ENCODE data around the gene UGT8. TPM values are rescaled to one million over a fixed set of nuclear protein-coding genes. Genes with fewer than 3 reads are reported as not detected.

The UGT8 gene, protein sequence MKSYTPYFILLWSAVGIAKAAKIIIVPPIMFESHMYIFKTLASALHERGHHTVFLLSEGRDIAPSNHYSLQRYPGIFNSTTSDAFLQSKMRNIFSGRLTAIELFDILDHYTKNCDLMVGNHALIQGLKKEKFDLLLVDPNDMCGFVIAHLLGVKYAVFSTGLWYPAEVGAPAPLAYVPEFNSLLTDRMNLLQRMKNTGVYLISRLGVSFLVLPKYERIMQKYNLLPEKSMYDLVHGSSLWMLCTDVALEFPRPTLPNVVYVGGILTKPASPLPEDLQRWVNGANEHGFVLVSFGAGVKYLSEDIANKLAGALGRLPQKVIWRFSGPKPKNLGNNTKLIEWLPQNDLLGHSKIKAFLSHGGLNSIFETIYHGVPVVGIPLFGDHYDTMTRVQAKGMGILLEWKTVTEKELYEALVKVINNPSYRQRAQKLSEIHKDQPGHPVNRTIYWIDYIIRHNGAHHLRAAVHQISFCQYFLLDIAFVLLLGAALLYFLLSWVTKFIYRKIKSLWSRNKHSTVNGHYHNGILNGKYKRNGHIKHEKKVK
- total RNA-seq (2014; rRNA removed) (1.8 and 3.4 TPM in 2 replicates), Bru-seq, nascent RNA (percentile 44 among the genes with signal in this experiment), BruChase-seq, experiment 1, labeled RNA remaining after a 6-hour chase (percentile 39 among the genes with signal in this experiment), BruChase-seq, experiment 2, labeled RNA remaining after a 2-hour chase (percentile 32 among the genes with signal in this experiment)
- long read RNA-seq, full-length matches to known transcripts, result 3 of 7 reads
- long read RNA-seq, partial matches to known transcripts, result 0 of 7 reads
- long read RNA-seq, other reads (novel, unspliced or antisense), result 4 of 7 reads

- H2AFZ ChIP-seq (ENCODE audit: low read length), result peak within 1 kb of the TSS; percentile 85
- H3K9me2 ChIP-seq (replicated peaks; ENCODE audit: low read length), result no peaks in the 10 kb centered on the region
- no peaks in the 10 kb centered on the region for H3F3A ChIP-seq (ENCODE audit: low read length, unreplicated experiment)
- no peaks in the 10 kb centered on the region for H3K79me2 ChIP-seq (ENCODE audit: low read length)
- DNase-seq (peak; percentile 34), ATAC-seq (peak; percentile 63)
- H3K4me1 ChIP-seq (ENCODE audit: insufficient read depth, low read length), result no peaks in the 10 kb centered on the region
- intact Hi-C loops (cut with micrococcal nuclease), result loop anchor here (1.0 kb wide), 1 partner anchor 61 kb away; no protein-coding TSS in a partner anchor
- H3K36me3 ChIP-seq (ENCODE audit: low read depth, low read length), result no peaks in the 10 kb centered on the region
- POLR2A ChIA-PET (ENCODE audit: unreplicated experiment), result no interaction called here
- no peaks in the 10 kb centered on the region for H3K9me3 ChIP-seq (ENCODE audit: low read length)
- H3K4me2 ChIP-seq (ENCODE audit: low read length), result peak within 1 kb of the TSS; percentile 90
- peak within 1 kb of the TSS; percentile 68 for H3K4me3 ChIP-seq (ENCODE audit: low read length)
- no peaks in the 10 kb centered on the region for H4K20me1 ChIP-seq (ENCODE audit: low read length)
- TF ChIP-seq EZH2phosphoT487 (IDR thresholded peaks at IDR 0.05; ENCODE audit: borderline replicate concordance, low read length), result no peak
- TF ChIP-seq EZH2 (IDR thresholded peaks at IDR 0.05; ENCODE audit: low read length, unreplicated experiment), result no peak
- TF ChIP-seq, protein P1, sequence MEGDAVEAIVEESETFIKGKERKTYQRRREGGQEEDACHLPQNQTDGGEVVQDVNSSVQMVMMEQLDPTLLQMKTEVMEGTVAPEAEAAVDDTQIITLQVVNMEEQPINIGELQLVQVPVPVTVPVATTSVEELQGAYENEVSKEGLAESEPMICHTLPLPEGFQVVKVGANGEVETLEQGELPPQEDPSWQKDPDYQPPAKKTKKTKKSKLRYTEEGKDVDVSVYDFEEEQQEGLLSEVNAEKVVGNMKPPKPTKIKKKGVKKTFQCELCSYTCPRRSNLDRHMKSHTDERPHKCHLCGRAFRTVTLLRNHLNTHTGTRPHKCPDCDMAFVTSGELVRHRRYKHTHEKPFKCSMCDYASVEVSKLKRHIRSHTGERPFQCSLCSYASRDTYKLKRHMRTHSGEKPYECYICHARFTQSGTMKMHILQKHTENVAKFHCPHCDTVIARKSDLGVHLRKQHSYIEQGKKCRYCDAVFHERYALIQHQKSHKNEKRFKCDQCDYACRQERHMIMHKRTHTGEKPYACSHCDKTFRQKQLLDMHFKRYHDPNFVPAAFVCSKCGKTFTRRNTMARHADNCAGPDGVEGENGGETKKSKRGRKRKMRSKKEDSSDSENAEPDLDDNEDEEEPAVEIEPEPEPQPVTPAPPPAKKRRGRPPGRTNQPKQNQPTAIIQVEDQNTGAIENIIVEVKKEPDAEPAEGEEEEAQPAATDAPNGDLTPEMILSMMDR (conservative IDR thresholded peaks at IDR 0.05; ENCODE audit: low read depth, low read length), result no peak
- CTCF ChIA-PET, result no interaction called here
- H3K27ac ChIP-seq (ENCODE audit: low read length), result no peak within 1 kb of the TSS
- H3K27me3 ChIP-seq (ENCODE audit: low read length), result peaks cover 20% of the 10 kb centered on the region
- no peak within 1 kb of the TSS for H3K9ac ChIP-seq (ENCODE audit: low read length)
- no TSS peak for BruUV-seq (replicated peaks)
Observed at GRCh38 chr4:114598191-114599121, at the start of gene UGT8. Gene UGT8, plus strand, starts transcription at chr4:114598807. Its CDS starts 24,074 bp downstream, at chr4:114622881.

GRCh38 chr4:114549638-114550037 lies 49.0 kb upstream of the UGT8 start:
- TF ChIP-seq, protein P1 (conservative IDR thresholded peaks at IDR 0.05; ENCODE audit: low read depth, low read length), result no peak
- no peak for TF ChIP-seq EZH2 (IDR thresholded peaks at IDR 0.05; ENCODE audit: low read length, unreplicated experiment)
- TF ChIP-seq EZH2phosphoT487 (IDR thresholded peaks at IDR 0.05; ENCODE audit: borderline replicate concordance, low read length), result no peak
- ChIA-PET POLR2A (ENCODE audit: unreplicated experiment) (no interaction called here), CTCF (no interaction called here)
- Histone ChIP-seq H3K36me3 (ENCODE audit: low read depth, low read length) (no peaks in the 10 kb centered on the region), H4K20me1 (ENCODE audit: low read length) (no peaks in the 10 kb centered on the region), H3F3A (ENCODE audit: low read length, unreplicated experiment) (no peaks in the 10 kb centered on the region), H3K9ac (ENCODE audit: low read length) (no peak overlapping the region), H2AFZ (ENCODE audit: low read length) (no peak overlapping the region), H3K27me3 (ENCODE audit: low read length) (no peaks in the 10 kb centered on the region), H3K27ac (ENCODE audit: low read length) (no peak overlapping the region), H3K9me3 (ENCODE audit: low read length) (no peaks in the 10 kb centered on the region), H3K4me1 (ENCODE audit: insufficient read depth, low read length) (no peaks in the 10 kb centered on the region), H3K9me2 (replicated peaks; ENCODE audit: low read length) (no peaks in the 10 kb centered on the region), H3K79me2 (ENCODE audit: low read length) (no peaks in the 10 kb centered on the region), H3K4me2 (ENCODE audit: low read length) (no peak overlapping the region), H3K4me3 (ENCODE audit: low read length) (no peak overlapping the region)
- ATAC-seq (no peak), DNase-seq (no peak)
- no TSS peak for BruUV-seq (replicated peaks)
- intact Hi-C loops (cut with micrococcal nuclease), result no loop called here
